Activated T-cell treated with anti-CD3 and anti-CD28 coated beads for 4 hours (primary cell): ENCODE data around the gene CLCN3.
A peak's percentile ranks its signal among the peaks of the same experiment; 100 is the strongest.
"Not testable (repeated sequence)": the region's sequence is repeated elsewhere in the genome, so short reads cannot be mapped to it uniquely, and the experiment has no call there.

Source experiments
- DNase-seq: peaks from one replicate; pipeline ENCODE4 v3.0.0-alpha.2; 2020

CLCN3 gene

GRCh38 chr4:169618286-169618685, 2.1 kb upstream of the CLCN3 start:
- no peak for DNase-seq

- no peak for DNase-seq
These were observed 1.4 kb upstream of the CLCN3 start for GRCh38 chr4:169618986-169619385.

- DNase-seq, result peak; percentile 38
These were observed 840 bp upstream of the CLCN3 start for GRCh38 chr4:169619518-169619957.

- no peak for DNase-seq
These were observed 486 bp downstream of the CLCN3 start for GRCh38 chr4:169620880-169621248.

- no peak for DNase-seq
These were observed 1.5 kb downstream of the CLCN3 start for GRCh38 chr4:169621731-169622492.

GRCh38 chr4:169622566-169622965, 2.2 kb downstream of the CLCN3 start:
- no peak for DNase-seq

- not testable (repeated sequence) for DNase-seq
These were observed 3.6 kb downstream of the CLCN3 start for GRCh38 chr4:169624012-169624411.

- DNase-seq, result no peak
These were observed 5.5 kb downstream of the CLCN3 start for GRCh38 chr4:169625886-169626285.

- DNase-seq, result no peak
These were observed 6.2 kb downstream of the CLCN3 start for GRCh38 chr4:169626331-169627282.

GRCh38 chr4:169627307-169627706, 6.9 kb downstream of the CLCN3 start:
- no peak for DNase-seq

GRCh38 chr4:169628579-169628978, 8.2 kb downstream of the CLCN3 start:
- no peak for DNase-seq

- no peak for DNase-seq
These were observed 9.7 kb downstream of the CLCN3 start for GRCh38 chr4:169630069-169630468.

GRCh38 chr4:169632896-169633295, 12.5 kb downstream of the CLCN3 start:
- no peak for DNase-seq

- no peak for DNase-seq
These were observed 14.6 kb downstream of the CLCN3 start for GRCh38 chr4:169634975-169635374.

GRCh38 chr4:169640261-169640870, 20.0 kb downstream of the CLCN3 start:
- no peak for DNase-seq

GRCh38 chr4:169644802-169645201, 24.4 kb downstream of the CLCN3 start:
- no peak for DNase-seq

GRCh38 chr4:169645627-169646026, 25.2 kb downstream of the CLCN3 start:
- no peak for DNase-seq

- no peak for DNase-seq
These were observed 29.3 kb downstream of the CLCN3 start for GRCh38 chr4:169649545-169650226.

- no peak for DNase-seq
These were observed 30.0 kb downstream of the CLCN3 start for GRCh38 chr4:169650227-169650936.

GRCh38 chr4:169652535-169652934, 32.2 kb downstream of the CLCN3 start:
- no peak for DNase-seq

GRCh38 chr4:169655401-169655800, 35.0 kb downstream of the CLCN3 start:
- DNase-seq, result no peak

- no peak for DNase-seq
These were observed 37.2 kb downstream of the CLCN3 start for GRCh38 chr4:169657470-169658107.
